Naive thymus-derived CD4-positive, alpha-beta T cell (primary cell): ENCODE measurements around the gene PHOSPHO1. TPM values are rescaled to one million over a fixed set of nuclear protein-coding genes. Genes with fewer than 3 reads are reported as not detected.
A peak's percentile ranks its signal among the peaks of the same experiment; 100 is the strongest.

Source experiments
- ATAC-seq: fragments of 150-1000 bp; cut with Tn5 transposase; 2 replicates; pipeline ENCODE4 v1.10.0; 2021; ENCODE audit warnings: mild to moderate bottlenecking, moderate library complexity
- CTCF ChIA-PET: fragments of 350-600 bp; sonication (Branson Sonifier 250); formaldehyde crosslinking; loops from one replicate; lab custom pipeline; 2021; ENCODE audit warnings: antibody characterized with exemption; lab: Charles Lee
- POLR2A ChIA-PET: fragments of 350-600 bp; sonication (Branson Sonifier 250); formaldehyde crosslinking; loops from one replicate; lab custom pipeline; 2021; ENCODE audit warnings: antibody characterized with exemption, inconsistent platforms; lab: Charles Lee
- DNase-seq, 9 donors: peaks; one replicate each; pipeline versions ENCODE4 v3.0.0 to v3.0.0-alpha.2; 2020 to 2022; ENCODE audit warnings: mixed read lengths in 1 of 9
- H3K27ac ChIP-seq: one replicate; pipeline ENCODE4 v1.7.0; 2013; ENCODE audit warnings: mild to moderate bottlenecking, low read depth, low read length, moderate library complexity
- H3K27me3 ChIP-seq, 2 donors: one replicate each; pipeline ENCODE4 v1.7.0; 2013; ENCODE audit warnings: low read length in 2 of 2, mild to moderate bottlenecking in 2 of 2, moderate library complexity in 2 of 2; ENCODE audit not compliant: control insufficient read depth in 2 of 2, insufficient read depth in 2 of 2
- H3K36me3 ChIP-seq, 3 experiments: 1 replicate in 2 of 3; 2 replicates in 1 of 3; pipeline ENCODE4 v1.7.0; 2013; ENCODE audit warnings: low read length in 3 of 3, mild to moderate bottlenecking in 3 of 3, moderate library complexity in 1 of 3; ENCODE audit not compliant: insufficient read depth in 3 of 3, control insufficient read depth in 2 of 3
- H3K4me1 ChIP-seq, 2 donors: one replicate each; pipeline ENCODE4 v1.7.0; 2013; ENCODE audit warnings: low read length in 2 of 2, mild to moderate bottlenecking in 2 of 2, moderate library complexity in 1 of 2; ENCODE audit not compliant: control insufficient read depth in 2 of 2, insufficient read depth in 2 of 2
- H3K4me3 ChIP-seq: 2 replicates; pipeline ENCODE4 v1.7.0; 2013; ENCODE audit warnings: mild to moderate bottlenecking, low read length
- H3K9me3 ChIP-seq, 3 experiments: 1 replicate in 2 of 3; 2 replicates in 1 of 3; pipeline ENCODE4 v1.7.0; 2013; ENCODE audit warnings: low read length in 3 of 3; ENCODE audit not compliant: control insufficient read depth in 2 of 3
- H3K27ac Mint-ChIP-seq, 9 donors: one replicate each; pipeline ENCODE4 v1.8.0; 2020 to 2022; ENCODE audit warnings: mixed read lengths in 9 of 9, mild to moderate bottlenecking in 8 of 9, moderate library complexity in 5 of 9, inconsistent platforms in 2 of 9
- H3K27me3 Mint-ChIP-seq, 5 donors: one replicate each; pipeline ENCODE4 v1.8.0; 2021 to 2022; ENCODE audit warnings: mixed read lengths in 5 of 5, mild to moderate bottlenecking in 1 of 5
- H3K36me3 Mint-ChIP-seq, 5 donors: one replicate each; pipeline ENCODE4 v1.8.0; 2020 to 2022; ENCODE audit warnings: mixed read lengths in 5 of 5, mild to moderate bottlenecking in 3 of 5, inconsistent platforms in 1 of 5
- H3K4me1 Mint-ChIP-seq, 7 donors: one replicate each; pipeline ENCODE4 v1.8.0; 2020 to 2022; ENCODE audit warnings: mixed read lengths in 7 of 7, mild to moderate bottlenecking in 3 of 7, inconsistent platforms in 1 of 7
- H3K4me3 Mint-ChIP-seq, 10 donors: one replicate each; pipeline ENCODE4 v1.8.0; 2020 to 2022; ENCODE audit warnings: mild to moderate bottlenecking in 10 of 10, mixed read lengths in 10 of 10, moderate library complexity in 6 of 10, inconsistent platforms in 2 of 10
- H3K9me3 Mint-ChIP-seq, 11 donors: one replicate each; pipeline ENCODE4 v1.8.0; 2020 to 2022; ENCODE audit warnings: mixed read lengths in 11 of 11, mild to moderate bottlenecking in 4 of 11, inconsistent platforms in 1 of 11, moderate library complexity in 1 of 11
- intact Hi-C, 2 donors: fragments of 100-400 bp; cut with micrococcal nuclease; formaldehyde crosslinking; loops; one replicate each; pipeline ENCODE4 v1.15.1; 2023
- polyA plus RNA-seq, 2 donors: library from polyadenylated mRNA; unstranded; fragments of 300-500 nt; fragmentation: Illumina TruSeq; gene quantifications; one replicate each; pipeline ENCODE4 v1.2.3, GENCODE V29; 2021
- total RNA-seq, 6 experiments: library from RNA in 5 of 6; stranded (reverse) in 5 of 6; gene quantifications; 1 replicate in 5 of 6; 2 replicates in 1 of 6; pipeline ENCODE4 v1.2.3 and lab custom pipeline; 2021 to 2026

Gene PHOSPHO1
- total and polyA plus RNA-seq, 7 experiments from 2014 or later, result 0.17 to 0.99 (median 0.46) TPM; not detected in 4

GRCh38 chr17:49241040-49241439, 10.5 kb upstream of the PHOSPHO1 start:
- Mint-ChIP-seq H3K27me3 (peaks cover 0 to 11% (median 0%) of the 10 kb centered on the region in 5 donors), H3K4me3 (no peak overlapping the region), H3K9me3 (no peaks in the 10 kb centered on the region), H3K4me1 (peaks cover 0 to 2% (median 0%) of the 10 kb centered on the region in 7 donors), H3K36me3 (no peaks in the 10 kb centered on the region), H3K27ac (no peak overlapping the region)
- no peaks in the 10 kb centered on the region for H3K27me3 ChIP-seq
- DNase-seq, result no peak
- H3K4me1 ChIP-seq, result no peaks in the 10 kb centered on the region
- no peaks in the 10 kb centered on the region for H3K36me3 ChIP-seq
- ATAC-seq, result no peak
- CTCF ChIA-PET, result no interaction called here
- no peak overlapping the region for H3K4me3 ChIP-seq
- no peak overlapping the region for H3K27ac ChIP-seq
- POLR2A ChIA-PET, result no interaction called here
- H3K9me3 ChIP-seq, result no peaks in the 10 kb centered on the region
- intact Hi-C loops, result no loop called here

GRCh38 chr17:49240619-49241018, 10.0 kb upstream of the PHOSPHO1 start:
- H3K36me3 ChIP-seq, result no peaks in the 10 kb centered on the region
- H3K27me3 ChIP-seq, result no peaks in the 10 kb centered on the region
- Mint-ChIP-seq H3K27me3 (peaks cover 0 to 12% (median 0%) of the 10 kb centered on the region in 5 donors), H3K4me1 (peaks cover 0 to 3% (median 0%) of the 10 kb centered on the region in 7 donors), H3K36me3 (no peaks in the 10 kb centered on the region), H3K27ac (no peak overlapping the region), H3K4me3 (no peak overlapping the region), H3K9me3 (no peaks in the 10 kb centered on the region)
- intact Hi-C loops, result no loop called here
- H3K4me1 ChIP-seq, result no peaks in the 10 kb centered on the region
- no peak overlapping the region for H3K27ac ChIP-seq
- ATAC-seq, result no peak
- H3K4me3 ChIP-seq, result no peak overlapping the region
- ChIA-PET CTCF (no interaction called here), POLR2A (interaction anchor here (1.2 kb wide), 1 partner anchor 11 kb away, joined by 3 read pairs; no protein-coding TSS in a partner anchor)
- no peaks in the 10 kb centered on the region for H3K9me3 ChIP-seq
- no peak for DNase-seq

GRCh38 chr17:49239963-49240362, 9.4 kb upstream of the PHOSPHO1 start:
- intact Hi-C loops, result no loop called here
- Mint-ChIP-seq H3K27ac (peak overlapping the region in 1 of 9 donors; percentile 1), H3K4me3 (no peak overlapping the region), H3K4me1 (peaks cover 0 to 5% (median 0%) of the 10 kb centered on the region in 7 donors), H3K27me3 (peaks cover 0 to 12% (median 0%) of the 10 kb centered on the region in 5 donors), H3K36me3 (no peaks in the 10 kb centered on the region), H3K9me3 (no peaks in the 10 kb centered on the region)
- DNase-seq (no peak), ATAC-seq (no peak)
- Histone ChIP-seq H3K4me1 (no peaks in the 10 kb centered on the region), H3K9me3 (no peaks in the 10 kb centered on the region), H3K4me3 (no peak overlapping the region), H3K27ac (no peak overlapping the region), H3K27me3 (no peaks in the 10 kb centered on the region), H3K36me3 (no peaks in the 10 kb centered on the region)
- ChIA-PET POLR2A (interaction anchor here (0.7 to 1.2 kb wide), 2 partner anchors 10 to 19 kb away, joined by 3 to 4 read pairs; no protein-coding TSS in a partner anchor), CTCF (no interaction called here)

- H3K36me3 ChIP-seq, result no peaks in the 10 kb centered on the region
- ATAC-seq (no peak), DNase-seq (no peak)
- no peaks in the 10 kb centered on the region for H3K27me3 ChIP-seq
- H3K9me3 ChIP-seq, result no peaks in the 10 kb centered on the region
- H3K4me3 Mint-ChIP-seq, result no peak overlapping the region
- intact Hi-C loops, result no loop called here
- no peak overlapping the region for H3K27ac ChIP-seq
- no peak overlapping the region for H3K27ac Mint-ChIP-seq
- H3K4me1 Mint-ChIP-seq, result peaks cover 0 to 9% (median 5%) of the 10 kb centered on the region in 7 donors
- H3K4me1 ChIP-seq, result peaks cover 4% of the 10 kb centered on the region in 2 donors
- no peak overlapping the region for H3K4me3 ChIP-seq
- H3K27me3 Mint-ChIP-seq, result peaks cover 0 to 33% (median 4%) of the 10 kb centered on the region in 5 donors
- CTCF ChIA-PET, result no interaction called here
- H3K9me3 Mint-ChIP-seq, result no peaks in the 10 kb centered on the region
- POLR2A ChIA-PET, result no interaction called here
- H3K36me3 Mint-ChIP-seq, result no peaks in the 10 kb centered on the region
These were observed 5.3 kb upstream of the PHOSPHO1 start for GRCh38 chr17:49235896-49236295.

GRCh38 chr17:49234509-49235080, 4.0 kb upstream of the PHOSPHO1 start:
- intact Hi-C loops, result no loop called here
- H3K4me1 ChIP-seq, result peaks cover 11 to 12% of the 10 kb centered on the region in 2 donors
- H3K9me3 ChIP-seq, result no peaks in the 10 kb centered on the region
- H3K4me3 ChIP-seq, result no peak overlapping the region
- H3K27ac ChIP-seq, result no peak overlapping the region
- no peak overlapping the region for H3K27ac Mint-ChIP-seq
- POLR2A ChIA-PET, result no interaction called here
- no peak overlapping the region for H3K4me3 Mint-ChIP-seq
- DNase-seq (no peak), ATAC-seq (no peak)
- H3K4me1 Mint-ChIP-seq, result peaks cover 0 to 12% (median 7%) of the 10 kb centered on the region in 7 donors
- H3K27me3 ChIP-seq, result no peaks in the 10 kb centered on the region
- no peaks in the 10 kb centered on the region for H3K36me3 ChIP-seq
- H3K36me3 Mint-ChIP-seq, result no peaks in the 10 kb centered on the region
- H3K9me3 Mint-ChIP-seq, result peaks cover 0 to 2% (median 0%) of the 10 kb centered on the region in 11 donors
- peaks cover 0 to 41% (median 4%) of the 10 kb centered on the region in 5 donors for H3K27me3 Mint-ChIP-seq
- CTCF ChIA-PET, result no interaction called here

- no peaks in the 10 kb centered on the region for H3K36me3 Mint-ChIP-seq
- H3K27me3 ChIP-seq, result no peaks in the 10 kb centered on the region
- H3K4me1 Mint-ChIP-seq, result peaks cover 0 to 24% (median 16%) of the 10 kb centered on the region in 7 donors
- DNase-seq (no peak), ATAC-seq (no peak)
- H3K27ac ChIP-seq, result no peak overlapping the region
- peak overlapping the region; percentile 81 to 94 (median 86) for H3K4me3 Mint-ChIP-seq
- no peaks in the 10 kb centered on the region for H3K36me3 ChIP-seq
- peaks cover 0 to 46% (median 4%) of the 10 kb centered on the region in 5 donors for H3K27me3 Mint-ChIP-seq
- peak overlapping the region in 2 of 9 donors; percentile 41 to 68 for H3K27ac Mint-ChIP-seq
- ChIA-PET POLR2A (interaction anchor here (0.8 to 8.9 kb wide), 2 partner anchors 40 to 287 kb away, joined by 3 to 80 read pairs; partner anchors contain the start of gene SNF8), CTCF (interaction anchor here (0.6 to 1.4 kb wide), 4 partner anchors 39 to 59 kb away, joined by 3 to 7 read pairs (median 4); no protein-coding TSS in a partner anchor)
- peaks cover 0 to 3% (median 0%) of the 10 kb centered on the region in 11 donors for H3K9me3 Mint-ChIP-seq
- peak overlapping the region; percentile 62 for H3K4me3 ChIP-seq
- H3K4me1 ChIP-seq, result peaks cover 11 to 12% of the 10 kb centered on the region in 2 donors
- H3K9me3 ChIP-seq, result no peaks in the 10 kb centered on the region
- intact Hi-C loops, result loop anchor here (2.0 kb wide), 3 partner anchors 21 to 131 kb away; partner anchors contain the start of genes ABI3 (in 1 of the 2), GNGT2 (in 1 of the 2) and ZNF652 (in 1 of the 2)
These were observed 942 bp upstream of the PHOSPHO1 start for GRCh38 chr17:49231563-49231894.
